Neural progenitor cell (in vitro differentiated cells): Measurements from ENCODE around the gene POU6F1. TPM values are rescaled to one million over a fixed set of nuclear protein-coding genes. Genes with fewer than 3 reads are reported as not detected.
A peak's percentile ranks its signal among the peaks of the same experiment; 100 is the strongest.

ENCODE experiments used
- DNase-seq: peaks from one replicate; pipeline ENCODE4 v3.0.0-alpha.2; 2016; ENCODE audit warnings: low spot score
- H2AFZ ChIP-seq: fragments of 200-600 bp; sonication (generic); replicated peaks from 2 replicates; pipeline ENCODE4 v1.6.1; 2016; ENCODE audit warnings: antibody characterized with exemption
- H3F3A ChIP-seq: fragments of 200-600 bp; sonication (generic); 2 replicates; pipeline ENCODE4 v1.6.1; 2016; ENCODE audit warnings: antibody characterized with exemption, low read depth
- H3K27ac ChIP-seq: fragments of 200-600 bp; sonication (generic); 2 replicates; pipeline ENCODE4 v1.5.1; 2016; ENCODE audit warnings: mild to moderate bottlenecking
- H3K27me3 ChIP-seq: fragments of 200-600 bp; sonication (generic); 2 replicates; pipeline ENCODE4 v1.6.1; 2016; ENCODE audit warnings: mild to moderate bottlenecking, moderate library complexity
- H3K36me3 ChIP-seq: fragments of 200-600 bp; sonication (generic); 2 replicates; pipeline ENCODE4 v1.5.1; 2016
- H3K4me1 ChIP-seq: fragments of 200-600 bp; sonication (generic); 2 replicates; pipeline ENCODE4 v1.6.1; 2016; ENCODE audit warnings: mixed run types
- H3K4me2 ChIP-seq: fragments of 200-600 bp; sonication (generic); 2 replicates; pipeline ENCODE4 v1.6.1; 2016
- H3K4me3 ChIP-seq: fragments of 200-600 bp; sonication (generic); 2 replicates; pipeline ENCODE4 v1.5.1; 2016
- H3K79me2 ChIP-seq: fragments of 200-600 bp; sonication (generic); 2 replicates; pipeline ENCODE4 v1.6.1; 2016; ENCODE audit warnings: low read depth
- H3K9ac ChIP-seq: fragments of 200-600 bp; sonication (generic); 2 replicates; pipeline ENCODE4 v1.6.1; 2016
- H3K9me3 ChIP-seq: fragments of 200-600 bp; sonication (generic); 2 replicates; pipeline ENCODE4 v1.5.1; 2016; ENCODE audit warnings: low read depth
- H4K20me1 ChIP-seq: fragments of 200-600 bp; sonication (generic); 2 replicates; pipeline ENCODE4 v1.6.1; 2016; ENCODE audit warnings: low read depth
- H3K27ac Mint-ChIP-seq: 3 replicates; pipeline ENCODE4 v1.8.0; 2021; ENCODE audit warnings: mixed read lengths
- H3K27me3 Mint-ChIP-seq: 2 replicates; pipeline ENCODE4 v1.8.0; 2022; ENCODE audit warnings: low read depth, mild to moderate bottlenecking, inconsistent platforms, moderate library complexity, mixed read lengths; ENCODE audit not compliant: insufficient read depth
- H3K36me3 Mint-ChIP-seq: 3 replicates; pipeline ENCODE4 v1.8.0; 2021; ENCODE audit warnings: mixed read lengths
- H3K4me1 Mint-ChIP-seq: 3 replicates; pipeline ENCODE4 v1.8.0; 2021; ENCODE audit warnings: mixed read lengths
- H3K4me3 Mint-ChIP-seq: 3 replicates; pipeline ENCODE4 v1.8.0; 2021; ENCODE audit warnings: mild to moderate bottlenecking, moderate library complexity, mixed read lengths
- H3K9me3 Mint-ChIP-seq: 3 replicates; pipeline ENCODE4 v1.8.0; 2020; ENCODE audit warnings: mixed read lengths
- CTCF ChIP-seq: fragments of 200-600 bp; sonication (generic); IDR thresholded peaks from 2 replicates; pipeline ENCODE4 v1.5.1; 2017; ENCODE audit warnings: antibody characterized with exemption, mild to moderate bottlenecking
- EZH2 ChIP-seq: fragments of 200-600 bp; sonication (generic); IDR thresholded peaks from 2 replicates; pipeline ENCODE4 v1.6.1; 2017; ENCODE audit warnings: antibody characterized with exemption, mild to moderate bottlenecking, moderate library complexity
- EZH2phosphoT487 ChIP-seq: fragments of 200-600 bp; sonication (generic); IDR thresholded peaks from 2 replicates; pipeline ENCODE4 v1.6.1; 2017; ENCODE audit warnings: antibody characterized with exemption
- total RNA-seq: library from RNA; depleted of rRNA; stranded (reverse); fragments of >200 nt; gene quantifications from 2 replicates; pipeline ENCODE4 v1.2.3, GENCODE V29; 2015; ENCODE audit warnings: low replicate concordance

Gene POU6F1
- total RNA-seq: 1.6 TPM in 2 replicates

GRCh38 chr12:51217968-51218606 lies at the start of gene POU6F1:
Gene POU6F1 (minus strand): TSS chr12:51218062. CDS start chr12:51206836, 11,226 bp downstream.
- H3K4me2 ChIP-seq: peak within 1 kb of the TSS; percentile 80
- H3K9ac ChIP-seq: peak within 1 kb of the TSS; percentile 38
- peak; percentile 87 for DNase-seq
- H3K4me1 ChIP-seq: peaks cover 16% of the 10 kb centered on the region
- H3K79me2 ChIP-seq: no peaks in the 10 kb centered on the region
- peaks cover 37% of the 10 kb centered on the region for H3F3A ChIP-seq
- Mint-ChIP-seq H3K9me3 (no peaks in the 10 kb centered on the region), H3K4me3 (peak within 1 kb of the TSS; percentile 88), H3K36me3 (no peaks in the 10 kb centered on the region), H3K4me1 (peaks cover 14% of the 10 kb centered on the region), H3K27ac (peak within 1 kb of the TSS; percentile 69), H3K27me3 (peaks cover 4% of the 10 kb centered on the region)
- peak within 1 kb of the TSS; percentile 84 for H3K4me3 ChIP-seq
- H3K36me3 ChIP-seq: no peaks in the 10 kb centered on the region
- H3K27ac ChIP-seq: no peak within 1 kb of the TSS
- TF ChIP-seq EZH2: no peak
- peak; percentile 58 for TF ChIP-seq CTCF
- no peak for TF ChIP-seq EZH2phosphoT487
- peaks cover 12% of the 10 kb centered on the region for H3K27me3 ChIP-seq
- peak within 1 kb of the TSS; percentile 92 for H2AFZ ChIP-seq
- H3K9me3 ChIP-seq: no peaks in the 10 kb centered on the region
- no peaks in the 10 kb centered on the region for H4K20me1 ChIP-seq

- no peak for DNase-seq
- Histone ChIP-seq H4K20me1 (no peaks in the 10 kb centered on the region), H3K4me2 (no peak overlapping the region), H2AFZ (no peak overlapping the region), H3F3A (peaks cover 7% of the 10 kb centered on the region), H3K79me2 (no peaks in the 10 kb centered on the region), H3K27me3 (no peaks in the 10 kb centered on the region), H3K9me3 (no peaks in the 10 kb centered on the region), H3K36me3 (no peaks in the 10 kb centered on the region), H3K9ac (no peak overlapping the region), H3K27ac (no peak overlapping the region), H3K4me1 (peaks cover 8% of the 10 kb centered on the region), H3K4me3 (no peak overlapping the region)
- no peaks in the 10 kb centered on the region for H3K36me3 Mint-ChIP-seq
- H3K4me3 Mint-ChIP-seq: no peak overlapping the region
- H3K27me3 Mint-ChIP-seq: peaks cover 8% of the 10 kb centered on the region
- no peak overlapping the region for H3K27ac Mint-ChIP-seq
- TF ChIP-seq CTCF (no peak), EZH2 (no peak), EZH2phosphoT487 (no peak)
- no peaks in the 10 kb centered on the region for H3K9me3 Mint-ChIP-seq
- no peaks in the 10 kb centered on the region for H3K4me1 Mint-ChIP-seq
Measured at GRCh38 chr12:51265024-51265423, 47.2 kb upstream of the POU6F1 start.

- H3K27me3 ChIP-seq: no peaks in the 10 kb centered on the region
- peaks cover 6% of the 10 kb centered on the region for H3K4me1 ChIP-seq
- H3K4me3 ChIP-seq: no peak overlapping the region
- Mint-ChIP-seq H3K4me3 (peak overlapping the region; percentile 69), H3K27me3 (peaks cover 5% of the 10 kb centered on the region), H3K27ac (no peak overlapping the region), H3K9me3 (no peaks in the 10 kb centered on the region), H3K4me1 (no peaks in the 10 kb centered on the region), H3K36me3 (no peaks in the 10 kb centered on the region)
- H3K9me3 ChIP-seq: no peaks in the 10 kb centered on the region
- no peak overlapping the region for H3K27ac ChIP-seq
- DNase-seq: no peak
- no peaks in the 10 kb centered on the region for H3K36me3 ChIP-seq
- H3F3A ChIP-seq: peaks cover 4% of the 10 kb centered on the region
- no peak overlapping the region for H2AFZ ChIP-seq
- no peaks in the 10 kb centered on the region for H3K79me2 ChIP-seq
- no peak for TF ChIP-seq CTCF
- no peak for TF ChIP-seq EZH2phosphoT487
- no peak for TF ChIP-seq EZH2
- no peak overlapping the region for H3K4me2 ChIP-seq
- H3K9ac ChIP-seq: no peak overlapping the region
- no peaks in the 10 kb centered on the region for H4K20me1 ChIP-seq
Measured at GRCh38 chr12:51264297-51264696, 46.4 kb upstream of the POU6F1 start.
